HEK293 (cell line): ENCODE results near the gene ATP13A1.

ENCODE experiments used
- CTCF ChIA-PET: fragments of 350-600 bp; formaldehyde crosslinking; extraction: SDS; loops from one replicate; lab custom pipeline; 2021; ENCODE audit warnings: antibody characterized with exemption; lab: Yijun Ruan, JAX
- POLR2A ChIA-PET: fragments of 300-600 bp; formaldehyde crosslinking; extraction: SDS; loops from one replicate; lab custom pipeline; 2020; ENCODE audit warnings: antibody characterized with exemption, inconsistent platforms; lab: Yijun Ruan, JAX
- H3K27ac ChIP-seq: fragments of 200-500 bp; sonication (Bioruptor generic); 2 replicates; pipeline ENCODE4 v1.5.1; 2014; ENCODE audit warnings: low read depth, low read length, control low read depth, inconsistent platforms; ENCODE audit errors: extremely low read depth
- H3K36me3 ChIP-seq, 2 experiments: fragments of 200-500 bp in 1 of 2; sonication (Bioruptor generic) in 1 of 2; 1 replicate in 1 of 2; 2 replicates in 1 of 2; pipeline ENCODE4 v1.5.1; 2014 to 2017; ENCODE audit warnings: inconsistent platforms in 2 of 2, low read length in 2 of 2; ENCODE audit not compliant: control insufficient read depth in 2 of 2, insufficient read depth in 1 of 2
- H3K4me1 ChIP-seq: fragments of 200-500 bp; sonication (Bioruptor generic); 2 replicates; pipeline ENCODE4 v1.5.1; 2014; ENCODE audit warnings: mild to moderate bottlenecking, low read length, inconsistent platforms; ENCODE audit not compliant: control insufficient read depth, insufficient read depth
- H3K4me3 ChIP-seq: 2 replicates; pipeline ENCODE4 v1.5.1; 2011; ENCODE audit warnings: low read depth, mild to moderate bottlenecking, control low read depth, low read length, moderate library complexity
- H3K9me3 ChIP-seq: fragments of 200-500 bp; sonication (Bioruptor generic); 2 replicates; pipeline ENCODE4 v1.5.1; 2014; ENCODE audit warnings: low read depth, low read length, inconsistent platforms; ENCODE audit not compliant: control insufficient read depth, insufficient read depth
- GLIS2 ChIP-seq: fragments of 450-650 bp; formaldehyde crosslinking; IDR thresholded peaks from 2 replicates; pipeline ENCODE4 v1.5.1; 2016; ENCODE audit warnings: missing biosample characterization, missing genetic modification characterization
- KLF8 ChIP-seq: fragments of 450-650 bp; formaldehyde crosslinking; IDR thresholded peaks from 2 replicates; pipeline ENCODE4 v1.5.1; 2016; ENCODE audit warnings: missing biosample characterization, missing genetic modification characterization
- MZF1 ChIP-seq: fragments of 450-650 bp; formaldehyde crosslinking; IDR thresholded peaks from 2 replicates; pipeline ENCODE4 v1.5.1; 2017; ENCODE audit warnings: missing biosample characterization, missing genetic modification characterization, borderline replicate concordance
- PBX3 ChIP-seq: sonication (generic); formaldehyde crosslinking; IDR thresholded peaks from 2 replicates; pipeline ENCODE4 v1.8.1; 2022; ENCODE audit warnings: mild to moderate bottlenecking, moderate library complexity, missing genetic modification reagents
- SP3 ChIP-seq: fragments of 450-650 bp; formaldehyde crosslinking; IDR thresholded peaks from 2 replicates; pipeline ENCODE4 v1.5.1; 2016; ENCODE audit warnings: missing biosample characterization, missing genetic modification characterization
- ZBTB10 ChIP-seq: fragments of 450-650 bp; formaldehyde crosslinking; IDR thresholded peaks from 2 replicates; pipeline ENCODE4 v1.5.1; 2016; ENCODE audit warnings: missing biosample characterization, missing genetic modification characterization
- ZBTB49 ChIP-seq: fragments of 450-650 bp; formaldehyde crosslinking; IDR thresholded peaks from 2 replicates; pipeline ENCODE4 v1.5.1; 2016; ENCODE audit warnings: missing biosample characterization, missing genetic modification characterization, low read depth
- ZFP37 ChIP-seq: fragments of 450-650 bp; formaldehyde crosslinking; IDR thresholded peaks from 2 replicates; pipeline ENCODE4 v1.5.1; 2016; ENCODE audit warnings: missing biosample characterization, missing genetic modification characterization
- ZNF121 ChIP-seq: fragments of 450-650 bp; formaldehyde crosslinking; IDR thresholded peaks from 2 replicates; pipeline ENCODE4 v1.5.1; 2016; ENCODE audit warnings: missing biosample characterization, missing genetic modification characterization
- ZNF266 ChIP-seq: fragments of 450-650 bp; formaldehyde crosslinking; IDR thresholded peaks from 2 replicates; pipeline ENCODE4 v1.5.1; 2016; ENCODE audit warnings: missing biosample characterization, missing genetic modification characterization, low read depth
- ZNF366 ChIP-seq: fragments of 450-650 bp; formaldehyde crosslinking; conservative IDR thresholded peaks from 2 replicates; pipeline ENCODE4 v1.5.1; 2016; ENCODE audit warnings: missing biosample characterization, missing genetic modification characterization
- ZNF510 ChIP-seq: fragments of 450-650 bp; formaldehyde crosslinking; IDR thresholded peaks from 2 replicates; pipeline ENCODE4 v1.5.1; 2018; ENCODE audit warnings: mild to moderate bottlenecking, missing genetic modification characterization, missing biosample characterization; ENCODE audit not compliant: insufficient replicate concordance
- ZNF555 ChIP-seq: fragments of 450-650 bp; formaldehyde crosslinking; conservative IDR thresholded peaks from 2 replicates; pipeline ENCODE4 v1.5.1; 2017; ENCODE audit warnings: missing biosample characterization, mild to moderate bottlenecking, missing genetic modification characterization, inconsistent platforms
- ZNF596 ChIP-seq: fragments of 450-650 bp; IDR thresholded peaks from 2 replicates; pipeline ENCODE4 v1.5.0; 2018; ENCODE audit warnings: missing biosample characterization, mild to moderate bottlenecking, missing genetic modification characterization, moderate library complexity
- ZNF600 ChIP-seq: fragments of 450-650 bp; formaldehyde crosslinking; IDR thresholded peaks from 2 replicates; pipeline ENCODE4 v1.5.1; 2016; ENCODE audit warnings: missing biosample characterization, missing genetic modification characterization
- ZNF707 ChIP-seq: fragments of 450-650 bp; formaldehyde crosslinking; IDR thresholded peaks from 2 replicates; pipeline ENCODE4 v1.5.1; 2016; ENCODE audit warnings: missing biosample characterization, missing genetic modification characterization
- ZNF777 ChIP-seq: fragments of 450-650 bp; formaldehyde crosslinking; IDR thresholded peaks from 2 replicates; pipeline ENCODE4 v1.5.1; 2017; ENCODE audit warnings: missing biosample characterization, missing genetic modification characterization, borderline replicate concordance

ATP13A1 gene

GRCh38 chr19:19619181-19619848 lies 44.2 kb downstream of the ATP13A1 start:
- ChIA-PET POLR2A (no interaction called here), CTCF (interaction anchor here (0.7 kb wide), 1 partner anchor 107 kb away, joined by 4 read pairs; no protein-coding TSS in a partner anchor)
- TF ChIP-seq ZNF596 (tag by site-specific recombination) (no peak), ZNF707 (no peak), ZBTB10 (tag by site-specific recombination) (peak; percentile 24)
- Histone ChIP-seq H3K4me3 (no peak overlapping the region), H3K27ac (no peak overlapping the region), H3K36me3 (no peaks in the 10 kb centered on the region; a peak in 1 of 3 replicates), H3K4me1 (no peaks in the 10 kb centered on the region), H3K9me3 (no peaks in the 10 kb centered on the region)

- no peak within 1 kb of the TSS; the same call in 1 of the 2 replicates for H3K27ac ChIP-seq
- ChIA-PET CTCF (no interaction called here), POLR2A (no interaction called here)
- H3K4me1 ChIP-seq: no peaks in the 10 kb centered on the region
- peak within 1 kb of the TSS; percentile 46 for H3K4me3 ChIP-seq
- H3K9me3 ChIP-seq: no peaks in the 10 kb centered on the region
- no peaks in the 10 kb centered on the region; a peak in 1 of 3 replicates for H3K36me3 ChIP-seq
- 0 out of 2 replicates have a peak, but pooled peaks have one; percentile 60 for TF ChIP-seq PBX3
- no peak for TF ChIP-seq ZNF121 (tag by site-specific recombination)
- TF ChIP-seq ZNF510: no peak
- TF ChIP-seq KLF8 (tag by site-specific recombination): no peak
- TF ChIP-seq ZNF555 (tag by site-specific recombination): no peak
- TF ChIP-seq ZNF777: 0 out of 2 replicates have a peak, but pooled peaks have one; percentile 20
- peak; percentile 77 for TF ChIP-seq ZBTB10 (tag by site-specific recombination)
- 0 out of 2 replicates have a peak, but pooled peaks have one; percentile 6 for TF ChIP-seq ZNF600 (tag by site-specific recombination)
- no peak for TF ChIP-seq ZBTB49 (tag by site-specific recombination)
- TF ChIP-seq ZFP37 (tag by site-specific recombination): no peak
- TF ChIP-seq MZF1 (tag by site-specific recombination): no peak
- no peak for TF ChIP-seq GLIS2
- TF ChIP-seq SP3 (tag by site-specific recombination): peak; percentile 90
- peak; percentile 89 for TF ChIP-seq ZNF366
- no peak for TF ChIP-seq ZNF266 (tag by site-specific recombination)
These were observed 45.0 kb downstream of the ATP13A1 start, which contains the start of gene PBX4 for GRCh38 chr19:19618219-19619051. PBX4 (minus strand) TSS chr19:19618687; CDS start chr19:19618629, 58 bp downstream.
